ENCODE data around the gene ALDH5A1.

ALDH5A1 gene

GRCh38 chr6:24494821-24495795 is at the start of gene ALDH5A1:
ALDH5A1 (plus strand) TSS chr6:24494969; CDS start chr6:24494997, 28 bp downstream.
- Histone ChIP-seq H3K36me3 (ENCODE audit: insufficient read depth, low read length) (peaks cover 3% of the 10 kb centered on the region), H3K4me3 (ENCODE audit: low read length) (peak within 1 kb of the TSS; percentile 74), H2AFZ (ENCODE audit: low read depth, low read length) (peak within 1 kb of the TSS; percentile 83), H3K4me1 (ENCODE audit: insufficient read depth, low read length) (peaks cover 6% of the 10 kb centered on the region), H3K27me3 (ENCODE audit: insufficient read depth, low read length) (no peaks in the 10 kb centered on the region), H3K9me3 (ENCODE audit: low read length) (no peaks in the 10 kb centered on the region)

DNA sequence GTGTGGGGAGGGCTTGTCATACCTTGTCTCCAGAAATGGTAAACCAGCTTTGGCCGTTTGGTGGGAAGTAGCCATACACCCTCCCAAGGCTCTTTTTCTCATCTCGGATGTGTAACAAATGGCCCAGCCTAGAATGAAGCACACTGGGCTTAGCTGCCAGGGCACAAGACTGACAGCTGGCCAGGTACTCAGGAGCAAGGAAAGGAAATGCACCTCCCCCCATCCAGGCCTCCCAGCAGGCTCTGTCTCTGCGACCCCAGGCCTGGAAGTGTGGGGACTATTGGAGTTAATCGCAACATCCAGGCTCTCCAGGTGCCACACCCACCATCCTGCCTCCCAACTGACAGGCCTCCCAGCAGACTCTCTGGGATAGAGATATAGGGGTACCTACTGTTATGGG is 49.1 kb upstream of the ALDH5A1 start:
- H3K4me1 ChIP-seq (ENCODE audit: insufficient read depth, low read length) = no peaks in the 10 kb centered on the region
- H2AFZ ChIP-seq (ENCODE audit: low read depth, low read length) = no peak overlapping the region
- no peak overlapping the region for H3K4me3 ChIP-seq (ENCODE audit: low read length)
- H3K36me3 ChIP-seq (ENCODE audit: insufficient read depth, low read length) = no peaks in the 10 kb centered on the region
- no peaks in the 10 kb centered on the region for H3K27me3 ChIP-seq (ENCODE audit: insufficient read depth, low read length)
- H3K9me3 ChIP-seq (ENCODE audit: low read length) = no peaks in the 10 kb centered on the region

- H3K36me3 ChIP-seq (ENCODE audit: insufficient read depth, low read length) = no peaks in the 10 kb centered on the region
- no peaks in the 10 kb centered on the region for H3K4me1 ChIP-seq (ENCODE audit: insufficient read depth, low read length)
- no peaks in the 10 kb centered on the region for H3K9me3 ChIP-seq (ENCODE audit: low read length)
- no peaks in the 10 kb centered on the region for H3K27me3 ChIP-seq (ENCODE audit: insufficient read depth, low read length)
- H3K4me3 ChIP-seq (ENCODE audit: low read length) = no peak overlapping the region
- H2AFZ ChIP-seq (ENCODE audit: low read depth, low read length) = no peak overlapping the region
These were observed 48.1 kb upstream of the ALDH5A1 start for GRCh38 chr6:24446670-24447069.

- H3K4me3 ChIP-seq (ENCODE audit: low read length) = no peak overlapping the region
These were observed 46.4 kb upstream of the ALDH5A1 start for GRCh38 chr6:24448396-24448795.

GRCh38 chr6:24448828-24449525 is 45.8 kb upstream of the ALDH5A1 start:
- no peaks in the 10 kb centered on the region for H3K9me3 ChIP-seq (ENCODE audit: low read length)
- no peaks in the 10 kb centered on the region for H3K4me1 ChIP-seq (ENCODE audit: insufficient read depth, low read length)
- no peaks in the 10 kb centered on the region for H3K36me3 ChIP-seq (ENCODE audit: insufficient read depth, low read length)
- no peak overlapping the region for H2AFZ ChIP-seq (ENCODE audit: low read depth, low read length)
- no peaks in the 10 kb centered on the region for H3K27me3 ChIP-seq (ENCODE audit: insufficient read depth, low read length)
- H3K4me3 ChIP-seq (ENCODE audit: low read length) = no peak overlapping the region

More at GRCh38 chr6:24448396-24448795, 46.4 kb upstream of the ALDH5A1 start:
- Histone ChIP-seq H3K4me1 (ENCODE audit: insufficient read depth, low read length) (no peaks in the 10 kb centered on the region), H2AFZ (ENCODE audit: low read depth, low read length) (no peak overlapping the region), H3K27me3 (ENCODE audit: insufficient read depth, low read length) (no peaks in the 10 kb centered on the region), H3K9me3 (ENCODE audit: low read length) (no peaks in the 10 kb centered on the region), H3K36me3 (ENCODE audit: insufficient read depth, low read length) (no peaks in the 10 kb centered on the region)

GRCh38 chr6:24451581-24452388 is 43.0 kb upstream of the ALDH5A1 start:
- Histone ChIP-seq H2AFZ (ENCODE audit: low read depth, low read length) (no peak overlapping the region), H3K9me3 (ENCODE audit: low read length) (no peaks in the 10 kb centered on the region), H3K27me3 (ENCODE audit: insufficient read depth, low read length) (no peaks in the 10 kb centered on the region), H3K4me3 (ENCODE audit: low read length) (no peak overlapping the region), H3K36me3 (ENCODE audit: insufficient read depth, low read length) (no peaks in the 10 kb centered on the region), H3K4me1 (ENCODE audit: insufficient read depth, low read length) (no peaks in the 10 kb centered on the region)

DNA sequence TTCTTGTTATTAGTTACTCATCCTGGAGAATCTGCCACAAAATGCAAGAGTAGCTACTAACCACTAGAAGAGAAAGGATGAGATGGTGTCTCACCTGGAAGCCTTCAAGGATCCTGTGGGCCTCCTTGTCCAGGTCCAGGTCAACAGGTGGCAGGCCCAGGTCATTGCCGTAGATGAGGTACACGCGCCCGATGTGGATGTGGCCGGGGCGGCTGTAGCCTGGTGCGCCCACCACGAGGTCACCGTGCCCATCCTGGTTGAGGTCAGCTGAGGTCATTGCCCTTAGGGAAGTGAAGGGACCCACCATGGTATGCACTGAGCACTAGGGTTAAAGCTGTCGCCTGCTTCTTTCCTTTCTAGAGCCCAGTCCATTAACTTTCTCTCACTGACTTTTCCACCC is 40.8 kb upstream of the ALDH5A1 start:
- no peak overlapping the region for H2AFZ ChIP-seq (ENCODE audit: low read depth, low read length)
- no peaks in the 10 kb centered on the region for H3K9me3 ChIP-seq (ENCODE audit: low read length)
- no peak overlapping the region for H3K4me3 ChIP-seq (ENCODE audit: low read length)
- H3K27me3 ChIP-seq (ENCODE audit: insufficient read depth, low read length) = no peaks in the 10 kb centered on the region
- no peaks in the 10 kb centered on the region for H3K4me1 ChIP-seq (ENCODE audit: insufficient read depth, low read length)
- H3K36me3 ChIP-seq (ENCODE audit: insufficient read depth, low read length) = no peaks in the 10 kb centered on the region

DNA sequence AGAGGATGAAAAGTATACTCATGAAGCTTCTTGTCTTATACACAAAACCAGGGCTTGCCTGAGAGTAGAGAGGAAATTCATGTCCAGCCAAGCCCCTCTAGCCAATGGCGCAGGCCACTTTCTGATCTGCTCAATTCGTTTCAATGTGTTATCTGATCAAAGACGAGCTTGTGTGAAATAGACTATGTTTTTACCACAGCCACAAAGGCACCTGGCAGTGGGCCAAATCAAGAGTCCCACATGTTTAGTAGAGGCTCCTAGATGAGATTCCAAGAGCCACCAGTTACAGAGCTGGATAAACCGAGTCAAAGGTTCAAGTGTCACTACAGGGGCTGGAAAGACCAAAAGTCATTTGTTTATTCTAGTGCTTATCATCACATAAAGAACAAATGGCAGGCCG is 40.3 kb upstream of the ALDH5A1 start:
- Histone ChIP-seq H2AFZ (ENCODE audit: low read depth, low read length) (no peak overlapping the region), H3K27me3 (ENCODE audit: insufficient read depth, low read length) (no peaks in the 10 kb centered on the region), H3K36me3 (ENCODE audit: insufficient read depth, low read length) (no peaks in the 10 kb centered on the region), H3K4me1 (ENCODE audit: insufficient read depth, low read length) (no peaks in the 10 kb centered on the region), H3K4me3 (ENCODE audit: low read length) (no peak overlapping the region), H3K9me3 (ENCODE audit: low read length) (no peaks in the 10 kb centered on the region)

GRCh38 chr6:24455061-24455460 is 39.7 kb upstream of the ALDH5A1 start:
- Histone ChIP-seq H3K36me3 (ENCODE audit: insufficient read depth, low read length) (no peaks in the 10 kb centered on the region), H2AFZ (ENCODE audit: low read depth, low read length) (no peak overlapping the region), H3K9me3 (ENCODE audit: low read length) (no peaks in the 10 kb centered on the region), H3K4me3 (ENCODE audit: low read length) (no peak overlapping the region), H3K27me3 (ENCODE audit: insufficient read depth, low read length) (no peaks in the 10 kb centered on the region), H3K4me1 (ENCODE audit: insufficient read depth, low read length) (no peaks in the 10 kb centered on the region)

GRCh38 chr6:24458134-24458533 is 36.6 kb upstream of the ALDH5A1 start:
- Histone ChIP-seq H3K27me3 (ENCODE audit: insufficient read depth, low read length) (no peaks in the 10 kb centered on the region), H2AFZ (ENCODE audit: low read depth, low read length) (no peak overlapping the region), H3K4me3 (ENCODE audit: low read length) (no peak overlapping the region), H3K36me3 (ENCODE audit: insufficient read depth, low read length) (no peaks in the 10 kb centered on the region), H3K4me1 (ENCODE audit: insufficient read depth, low read length) (no peaks in the 10 kb centered on the region), H3K9me3 (ENCODE audit: low read length) (peaks cover 2% of the 10 kb centered on the region)

DNA sequence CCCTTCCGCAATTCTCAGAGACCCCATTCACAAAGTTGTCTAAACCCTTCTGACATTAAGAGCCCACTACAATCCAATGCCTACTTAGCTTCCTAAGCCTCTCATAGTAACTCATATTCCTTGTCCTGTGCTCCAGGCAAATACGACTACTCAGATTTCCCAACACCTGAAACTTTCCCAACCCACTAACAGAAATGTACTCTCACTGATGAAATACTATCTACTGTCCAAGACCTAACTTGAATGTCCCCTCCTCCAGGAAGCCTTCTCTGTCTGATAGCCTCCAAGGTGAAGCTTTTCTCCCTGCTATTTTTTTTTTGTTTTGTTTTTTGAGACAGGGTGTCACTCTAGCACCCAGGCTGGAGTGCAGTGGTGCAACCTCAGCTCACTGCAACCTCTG is 35.8 kb upstream of the ALDH5A1 start:
- Histone ChIP-seq H3K9me3 (ENCODE audit: low read length) (peaks cover 2% of the 10 kb centered on the region), H3K4me3 (ENCODE audit: low read length) (no peak overlapping the region), H3K36me3 (ENCODE audit: insufficient read depth, low read length) (no peaks in the 10 kb centered on the region), H3K4me1 (ENCODE audit: insufficient read depth, low read length) (no peaks in the 10 kb centered on the region), H2AFZ (ENCODE audit: low read depth, low read length) (no peak overlapping the region), H3K27me3 (ENCODE audit: insufficient read depth, low read length) (no peaks in the 10 kb centered on the region)

- Histone ChIP-seq H3K4me1 (ENCODE audit: insufficient read depth, low read length) (no peaks in the 10 kb centered on the region), H3K9me3 (ENCODE audit: low read length) (peaks cover 2% of the 10 kb centered on the region), H3K27me3 (ENCODE audit: insufficient read depth, low read length) (no peaks in the 10 kb centered on the region)
These were observed 33.8 kb upstream of the ALDH5A1 start for GRCh38 chr6:24460966-24461365.

More at GRCh38 chr6:24460966-24461365, 33.8 kb upstream of the ALDH5A1 start:
- Histone ChIP-seq H3K36me3 (ENCODE audit: insufficient read depth, low read length) (no peaks in the 10 kb centered on the region), H2AFZ (ENCODE audit: low read depth, low read length) (no peak overlapping the region), H3K4me3 (ENCODE audit: low read length) (no peak overlapping the region)

Data from neuron (in vitro differentiated cells).